ENCODE measurements around the gene SEPSECS. TPM values are rescaled to one million over a fixed set of nuclear protein-coding genes. Genes with fewer than 3 reads are reported as not detected.

SEPSECS gene
- total and polyA plus RNA-seq, 2 experiments from 2014 or later: 1.2 to 4.7 TPM

GRCh38 chr4:25080571-25080970 is 79.7 kb downstream of the SEPSECS start (continued):
- TF ChIP-seq REST (IDR thresholded peaks at IDR 0.05; ENCODE audit: unreplicated experiment) (no peak), CREB1 (CRISPR knock-in tag; IDR thresholded peaks at IDR 0.05; ENCODE audit: low read depth) (no peak), CTCF (conservative IDR thresholded peaks at IDR 0.05; ENCODE audit: low read depth in 2 of 2) (no peak), POLR2AphosphoS5 (IDR thresholded peaks at IDR 0.05; ENCODE audit: low read depth) (no peak), NANOG (IDR thresholded peaks at IDR 0.05; ENCODE audit: borderline replicate concordance) (no peak), ZNF331 (CRISPR knock-in tag; IDR thresholded peaks at IDR 0.05; ENCODE audit: low read depth) (no peak), EZH2 (IDR thresholded peaks at IDR 0.05; ENCODE audit: low read depth, unreplicated experiment) (no peak)

- no peak overlapping the region for H3K4me3 ChIP-seq
- no peaks in the 10 kb centered on the region for H3F3A ChIP-seq (replicated peaks; ENCODE audit: low read depth)
- H3K4me3 Mint-ChIP-seq: no peak overlapping the region
- H3K27me3 Mint-ChIP-seq (ENCODE audit: insufficient read depth, low read depth, poor library complexity): peaks cover 10% of the 10 kb centered on the region
- no peaks in the 10 kb centered on the region for H3K4me1 ChIP-seq (ENCODE audit: insufficient read depth)
- H3K36me3 ChIP-seq (ENCODE audit: insufficient read depth): no peaks in the 10 kb centered on the region
- no peak overlapping the region for H3K4me2 ChIP-seq
- no peaks in the 10 kb centered on the region for H3K4me1 Mint-ChIP-seq
- peaks cover 7% of the 10 kb centered on the region; the same call in 1 of the 3 replicates for H3K9me3 Mint-ChIP-seq
- no peaks in the 10 kb centered on the region for H3K79me2 ChIP-seq (replicated peaks; ENCODE audit: insufficient read depth)
- no peak overlapping the region for H2AFZ ChIP-seq
- DNase-seq (ENCODE audit: low spot score) (no peak), ATAC-seq (no peak)
- H3K27ac Mint-ChIP-seq: no peak overlapping the region
- H3K9me2 ChIP-seq (ENCODE audit: insufficient read depth): no peaks in the 10 kb centered on the region
- H3K27me3 ChIP-seq (ENCODE audit: insufficient read depth): no peaks in the 10 kb centered on the region
- H3K36me3 Mint-ChIP-seq (ENCODE audit: low read depth): no peaks in the 10 kb centered on the region
- H3K27ac ChIP-seq (ENCODE audit: low read depth): no peak overlapping the region
- no peaks in the 10 kb centered on the region for H4K20me1 ChIP-seq (replicated peaks; ENCODE audit: insufficient read depth)
- no peak for TF ChIP-seq ZNF462 (CRISPR knock-in tag; IDR thresholded peaks at IDR 0.05)
- TF ChIP-seq ZNF331 (CRISPR knock-in tag; IDR thresholded peaks at IDR 0.05; ENCODE audit: low read depth): peak; percentile 98
- TF ChIP-seq NANOG (IDR thresholded peaks at IDR 0.05; ENCODE audit: borderline replicate concordance): no peak
- no peak for TF ChIP-seq CREB1 (CRISPR knock-in tag; IDR thresholded peaks at IDR 0.05; ENCODE audit: low read depth)
- TF ChIP-seq POLR2AphosphoS5 (IDR thresholded peaks at IDR 0.05; ENCODE audit: low read depth): no peak
- TF ChIP-seq ZNF114 (CRISPR knock-in tag; IDR thresholded peaks at IDR 0.05): no peak
- TF ChIP-seq ETS1 (IDR thresholded peaks at IDR 0.05): no peak
Observed at GRCh38 chr4:25078523-25078922, 81.7 kb downstream of the SEPSECS start.
